Motor neuron (in vitro differentiated cells): ENCODE data around the gene GGACT. TPM values are rescaled to one million over a fixed set of nuclear protein-coding genes. Genes with fewer than 3 reads are reported as not detected.
A peak's percentile ranks its signal among the peaks of the same experiment; 100 is the strongest.

ENCODE experiments used
- ATAC-seq, 8 experiments: fragments of 200-7000 bp; cut with Tn5 transposase; replicated peaks in 6 of 8; 2 replicates each; pipeline ENCODE4 v1.8.0; 2021; ENCODE audit warnings: mild to moderate bottlenecking in 8 of 8, moderate library complexity in 8 of 8
- H3K27ac ChIP-seq, 2 donors: fragments of 250-450 bp; sonication (Bioruptor Pico); 2 replicates each; pipeline ENCODE4 v1.9.0; 2021; ENCODE audit warnings: antibody characterized with exemption in 2 of 2, mild to moderate bottlenecking in 2 of 2, moderate library complexity in 1 of 2
- H3K4me1 ChIP-seq, 2 donors: fragments of 250-450 bp; sonication (Bioruptor Pico); replicated peaks in 1 of 2; 2 replicates each; pipeline ENCODE4 v1.6.1; 2021; ENCODE audit warnings: antibody characterized with exemption in 2 of 2, mild to moderate bottlenecking in 2 of 2, moderate library complexity in 1 of 2
- H3K4me3 ChIP-seq, 5 donors: fragments of 250-450 bp; sonication (Bioruptor Pico); 2 replicates each; pipeline ENCODE4 v1.9.0; 2021; ENCODE audit warnings: antibody characterized with exemption in 5 of 5, mild to moderate bottlenecking in 5 of 5, moderate library complexity in 4 of 5
- WGBS, 10 experiments: fragments of 450-650 bp; shearing (Covaris generic); methylation state at CpG; one replicate each; pipeline ENCODE4 v1.0.0; 2022; 5-methylcytosine and 5-hydroxymethylcytosine counted together
- in situ Hi-C, 9 experiments: fragments of 400-800 bp; cut with MboI; loops; one replicate each; pipeline ENCODE4 v1.15.0; 2021; ENCODE audit warnings: low sequenced_read_pairs in 9 of 9, low pct_unique_long_range_greater_than_20kb in 2 of 9; ENCODE audit not compliant: unreplicated experiment in 9 of 9
- total RNA-seq, 8 experiments: library from RNA; unstranded; fragments of 300-600 nt; gene quantifications; 2 replicates each; pipeline versions ENCODE4 v1.2.3 to v1.2.4, GENCODE V29; 2022

The GGACT gene
- total RNA-seq, 8 experiments from 2014 or later = 1.6 to 8.0 (median 3.0) TPM

- ATAC-seq = no peak
- WGBS, 10 experiments = 32 to 100% (median 68%) methylated on average over 1 to 3 of the region's 3 CpGs
- in situ Hi-C loops = loop anchor here in 5 of 9 experiments (10.0 to 25.0 kb wide), 5 partner anchors 251 to 851 kb away; no protein-coding TSS in a partner anchor
- Histone ChIP-seq H3K27ac (no peak overlapping the region), H3K4me1 (peaks cover 43 to 49% of the 10 kb centered on the region in 2 donors), H3K4me3 (no peak overlapping the region)
These were observed 75.4 kb downstream of the GGACT start for GRCh38 chr13:100513171-100513570.

- Histone ChIP-seq H3K4me3 (no peak overlapping the region), H3K27ac (no peak overlapping the region), H3K4me1 (peaks cover 42 to 52% of the 10 kb centered on the region in 2 donors)
- in situ Hi-C loops = loop anchor here in 5 of 9 experiments (10.0 to 25.0 kb wide), 5 partner anchors 250 to 850 kb away; no protein-coding TSS in a partner anchor
- ATAC-seq = peak in 1 of 8 experiments; percentile 45
- 60 to 100% (median 86%) methylated on average over 1 to 9 of the region's 9 CpGs; no CpG with 5 or more reads in 2 of the 10 experiments for WGBS, 10 experiments
These were observed 76.2 kb downstream of the GGACT start for GRCh38 chr13:100512422-100512821.

GRCh38 chr13:100511466-100511865, 77.1 kb downstream of the GGACT start:
- Histone ChIP-seq H3K27ac (no peak overlapping the region), H3K4me3 (no peak overlapping the region), H3K4me1 (peaks cover 42 to 52% of the 10 kb centered on the region in 2 donors)
- in situ Hi-C loops = loop anchor here in 5 of 9 experiments (10.0 to 25.0 kb wide), 5 partner anchors 249 to 849 kb away; no protein-coding TSS in a partner anchor
- no peak for ATAC-seq
- 77 to 94% (median 90%) methylated on average over 2 to 7 of the region's 7 CpGs; no CpG with 5 or more reads in 3 of the 10 experiments for WGBS, 10 experiments

GRCh38 chr13:100510208-100510957, 78.2 kb downstream of the GGACT start:
- peak in 6 of 8 experiments; percentile 67 to 85 (median 79) for ATAC-seq
- peak overlapping the region in 1 of 2 donors; percentile 70 for H3K27ac ChIP-seq
- WGBS, 10 experiments = 11 to 97% (median 66%) methylated on average over 2 to 5 of the region's 11 CpGs; no CpG with 5 or more reads in 1 of the 10 experiments
- H3K4me3 ChIP-seq = no peak overlapping the region
- H3K4me1 ChIP-seq = peaks cover 42 to 52% of the 10 kb centered on the region in 2 donors
- in situ Hi-C loops = loop anchor here in 5 of 9 experiments (10.0 to 25.0 kb wide), 5 partner anchors 248 to 848 kb away; no protein-coding TSS in a partner anchor

- Histone ChIP-seq H3K4me3 (no peak overlapping the region), H3K4me1 (peaks cover 40 to 48% of the 10 kb centered on the region in 2 donors), H3K27ac (no peak overlapping the region)
- 40 to 92% (median 74%) methylated on average over 1 to 7 of the region's 8 CpGs for WGBS, 10 experiments
- ATAC-seq = peak in 1 of 8 experiments; percentile 3
- in situ Hi-C loops = loop anchor here in 5 of 9 experiments (25.0 kb wide), 4 partner anchors 247 to 847 kb away; no protein-coding TSS in a partner anchor
These were observed 79.6 kb downstream of the GGACT start for GRCh38 chr13:100508996-100509395.

GRCh38 chr13:100508455-100508854, 80.1 kb downstream of the GGACT start:
- peaks cover 35 to 44% of the 10 kb centered on the region in 2 donors for H3K4me1 ChIP-seq
- WGBS, 10 experiments = 16 to 94% (median 35%) methylated on average over 1 to 6 of the region's 6 CpGs; no CpG with 5 or more reads in 2 of the 10 experiments
- in situ Hi-C loops = loop anchor here in 5 of 9 experiments (25.0 kb wide), 4 partner anchors 246 to 846 kb away; no protein-coding TSS in a partner anchor
- no peak overlapping the region for H3K27ac ChIP-seq
- ATAC-seq = peak in 5 of 8 experiments; percentile 56 to 74 (median 64)
- H3K4me3 ChIP-seq = no peak overlapping the region

- in situ Hi-C loops = loop anchor here in 5 of 9 experiments (25.0 kb wide), 4 partner anchors 245 to 845 kb away; no protein-coding TSS in a partner anchor
- WGBS, 10 experiments = 86 to 100% (median 96%) methylated on average over 5 to 9 of the region's 9 CpGs; no CpG with 5 or more reads in 1 of the 10 experiments
- no peak overlapping the region for H3K4me3 ChIP-seq
- ATAC-seq = no peak
- H3K27ac ChIP-seq = no peak overlapping the region
- H3K4me1 ChIP-seq = peaks cover 34 to 39% of the 10 kb centered on the region in 2 donors
These were observed 81.8 kb downstream of the GGACT start for GRCh38 chr13:100506600-100507422.

GRCh38 chr13:100506154-100506553, 82.4 kb downstream of the GGACT start:
- H3K4me1 ChIP-seq = peaks cover 27 to 33% of the 10 kb centered on the region in 2 donors
- in situ Hi-C loops = loop anchor here in 5 of 9 experiments (25.0 kb wide), 4 partner anchors 244 to 844 kb away; no protein-coding TSS in a partner anchor
- WGBS, 10 experiments = 80 to 100% (median 93%) methylated on average over 1 to 9 of the region's 15 CpGs; no CpG with 5 or more reads in 3 of the 10 experiments
- H3K4me3 ChIP-seq = no peak overlapping the region
- no peak overlapping the region for H3K27ac ChIP-seq
- no peak for ATAC-seq

- WGBS, 10 experiments = 82 to 100% (median 100%) methylated on average over 1 to 3 of the region's 3 CpGs; no CpG with 5 or more reads in 2 of the 10 experiments
- no peak overlapping the region for H3K4me3 ChIP-seq
- in situ Hi-C loops = loop anchor here in 5 of 9 experiments (25.0 kb wide), 4 partner anchors 241 to 841 kb away; no protein-coding TSS in a partner anchor
- no peak for ATAC-seq
- H3K27ac ChIP-seq = no peak overlapping the region
- H3K4me1 ChIP-seq = peaks cover 4 to 7% of the 10 kb centered on the region in 2 donors
These were observed 85.0 kb downstream of the GGACT start for GRCh38 chr13:100503622-100504021.

GRCh38 chr13:100502446-100502845, 86.1 kb downstream of the GGACT start:
- no peaks in the 10 kb centered on the region for H3K4me1 ChIP-seq
- no peak overlapping the region for H3K27ac ChIP-seq
- no peak for ATAC-seq
- 0 to 100% (median 50%) methylated on average over 1 to 2 of the region's 2 CpGs for WGBS, 10 experiments
- in situ Hi-C loops = loop anchor here in 5 of 9 experiments (25.0 kb wide), 4 partner anchors 240 to 840 kb away; no protein-coding TSS in a partner anchor
- no peak overlapping the region for H3K4me3 ChIP-seq

GRCh38 chr13:100497389-100497788, 91.2 kb downstream of the GGACT start:
- in situ Hi-C loops = no loop called here
- 83 to 100% (median 100%) methylated on average over 1 of the region's 1 CpG; no CpG with 5 or more reads in 6 of the 10 experiments for WGBS, 10 experiments

GRCh38 chr13:100495455-100495854, 93.1 kb downstream of the GGACT start:
- H3K4me1 ChIP-seq = peaks cover 4 to 5% of the 10 kb centered on the region in 2 donors
- no peak overlapping the region for H3K27ac ChIP-seq
- in situ Hi-C loops = no loop called here
- no peak for ATAC-seq
- no peak overlapping the region for H3K4me3 ChIP-seq
- WGBS, 10 experiments = 93 to 100% (median 100%) methylated on average over 1 of the region's 1 CpG

More at GRCh38 chr13:100497389-100497788, 91.2 kb downstream of the GGACT start:
- ATAC-seq = peak in 3 of 8 experiments; percentile 28 to 41 (median 40)
- H3K4me1 ChIP-seq = no peaks in the 10 kb centered on the region
- H3K27ac ChIP-seq = no peak overlapping the region
- H3K4me3 ChIP-seq = no peak overlapping the region
